Activated naive CD4-positive, alpha-beta T cell treated with anti-CD3 and anti-CD28 coated beads, Interleukin-2, amount 50 U/mL, for 16 hours (primary cell): ENCODE measurements around the gene CFAP53.
"Not testable (repeated sequence)": the region's sequence is repeated elsewhere in the genome, so short reads cannot be mapped to it uniquely, and the experiment has no call there.

Source experiments
- DNase-seq: peaks from one replicate; pipeline ENCODE4 v3.0.0-alpha.2; 2020

Gene CFAP53, protein sequence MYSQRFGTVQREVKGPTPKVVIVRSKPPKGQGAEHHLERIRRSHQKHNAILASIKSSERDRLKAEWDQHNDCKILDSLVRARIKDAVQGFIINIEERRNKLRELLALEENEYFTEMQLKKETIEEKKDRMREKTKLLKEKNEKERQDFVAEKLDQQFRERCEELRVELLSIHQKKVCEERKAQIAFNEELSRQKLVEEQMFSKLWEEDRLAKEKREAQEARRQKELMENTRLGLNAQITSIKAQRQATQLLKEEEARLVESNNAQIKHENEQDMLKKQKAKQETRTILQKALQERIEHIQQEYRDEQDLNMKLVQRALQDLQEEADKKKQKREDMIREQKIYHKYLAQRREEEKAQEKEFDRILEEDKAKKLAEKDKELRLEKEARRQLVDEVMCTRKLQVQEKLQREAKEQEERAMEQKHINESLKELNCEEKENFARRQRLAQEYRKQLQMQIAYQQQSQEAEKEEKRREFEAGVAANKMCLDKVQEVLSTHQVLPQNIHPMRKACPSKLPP

DNA sequence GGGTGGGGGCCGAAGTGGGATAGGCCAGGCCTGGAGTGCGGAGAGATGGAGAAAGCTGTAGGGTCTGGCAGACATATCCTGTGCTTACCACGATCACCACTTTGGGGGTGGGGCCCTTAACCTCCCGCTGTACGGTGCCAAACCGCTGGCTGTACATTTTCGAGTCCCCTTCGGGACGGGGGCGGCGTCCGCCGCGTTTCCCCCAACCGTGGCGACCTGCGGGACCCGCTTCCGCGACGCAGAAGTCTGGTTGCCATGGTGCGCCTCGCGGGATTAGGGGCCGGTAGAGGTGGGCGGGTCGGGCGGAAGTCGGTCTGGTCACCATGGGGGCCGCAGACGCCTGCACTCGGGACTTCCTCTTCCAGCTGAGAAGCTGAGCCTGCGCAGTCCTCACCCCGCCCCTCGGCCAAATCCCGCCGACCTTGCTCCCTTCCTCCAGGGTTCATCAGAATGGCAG lies at the start of gene CFAP53:
Gene CFAP53, minus strand, starts transcription at position 248 of the 457 bp plus-strand sequence. Its CDS starts 91 bp downstream, at position 157.
- DNase-seq, result peak; percentile 81

DNA sequence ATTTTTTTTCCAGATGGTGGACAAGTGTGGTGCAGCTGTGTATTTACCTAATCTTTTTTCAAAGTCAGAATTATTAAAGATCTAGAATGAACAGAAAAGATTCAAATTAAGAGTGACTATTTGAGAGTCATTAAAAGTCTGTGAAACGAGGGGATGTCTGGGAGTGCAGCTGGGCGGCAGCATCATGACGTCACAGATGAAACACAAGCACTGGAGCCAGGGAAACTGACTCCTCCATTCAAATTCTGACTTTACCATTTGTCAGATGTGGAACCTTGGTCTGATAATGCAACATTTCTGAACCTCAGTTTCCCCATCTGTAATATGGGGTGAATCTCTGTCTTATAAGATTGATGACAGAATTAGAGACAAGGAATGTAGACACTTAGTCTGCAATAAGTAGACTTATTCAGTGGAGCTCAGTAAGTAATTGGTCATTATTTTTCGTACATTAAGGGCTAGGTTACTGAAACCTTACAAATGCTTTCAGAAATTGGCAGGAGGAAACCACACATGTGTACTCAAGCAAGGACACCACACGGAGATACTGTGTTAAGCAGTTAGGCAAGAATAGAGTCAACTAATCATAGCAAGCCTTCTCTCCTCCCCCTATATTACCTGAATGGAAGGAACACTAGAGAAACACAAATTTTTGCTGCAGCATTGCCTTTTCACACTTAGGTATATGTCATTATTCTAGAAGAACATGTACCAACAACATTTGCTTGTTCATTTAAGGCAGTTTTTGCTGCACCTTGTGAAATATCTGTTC lies 49.0 kb upstream of the CFAP53 start:
- DNase-seq, result no peak

DNA sequence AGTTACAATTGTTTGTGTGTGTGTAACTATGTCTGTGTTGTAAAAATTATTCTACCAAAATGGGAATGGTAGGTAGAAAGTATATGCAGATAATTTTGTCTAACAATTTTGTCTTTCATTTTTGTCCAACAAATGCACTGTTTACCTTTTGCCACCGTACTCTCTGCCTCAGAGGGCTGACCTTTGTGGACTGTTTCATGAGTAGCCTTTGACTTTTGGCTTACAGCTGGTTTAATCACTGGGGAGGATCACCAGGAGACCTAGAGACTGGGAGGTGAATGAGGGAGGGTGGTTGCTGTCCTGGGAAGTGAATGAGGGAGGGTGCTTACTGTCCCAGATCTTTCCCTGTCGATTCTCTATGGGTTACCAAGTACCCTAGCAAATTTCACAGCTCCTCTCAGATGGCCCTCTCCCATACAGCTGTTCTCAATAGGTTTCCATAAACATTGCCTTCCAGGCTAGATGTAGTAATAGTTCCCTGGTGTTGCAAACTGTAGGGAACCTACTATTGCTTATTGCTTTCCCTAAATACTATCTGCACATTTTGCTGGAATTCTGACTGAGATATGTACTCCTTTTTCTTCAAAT lies 47.7 kb upstream of the CFAP53 start:
- no peak for DNase-seq

DNA sequence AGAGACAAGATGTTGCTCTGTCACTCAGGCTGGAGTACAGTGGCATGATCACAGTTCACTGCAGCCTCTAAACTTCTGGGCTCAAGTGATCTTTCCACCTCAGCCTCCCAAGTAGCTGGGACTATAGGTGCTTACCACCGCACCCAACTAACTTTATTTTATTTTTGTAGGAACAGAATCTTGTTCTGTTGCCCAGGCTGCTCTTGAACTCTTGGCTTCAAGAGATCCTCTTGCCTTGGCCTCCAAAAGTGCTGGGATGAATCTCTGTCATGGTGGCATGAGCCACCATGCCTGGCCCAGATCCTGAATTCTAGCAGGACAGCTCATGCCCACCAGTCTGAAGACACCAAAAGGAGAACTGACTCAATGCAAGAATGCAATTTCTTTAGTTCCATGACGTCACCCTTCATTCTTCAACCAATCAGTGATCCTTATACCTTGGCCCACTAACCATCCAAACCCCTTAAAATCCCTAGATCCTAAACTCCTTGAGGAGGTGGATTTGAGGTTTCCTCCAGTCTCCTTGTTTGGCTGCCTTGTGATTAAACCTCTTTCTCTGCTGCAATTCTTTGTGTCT lies 46.8 kb upstream of the CFAP53 start:
- no peak for DNase-seq

DNA sequence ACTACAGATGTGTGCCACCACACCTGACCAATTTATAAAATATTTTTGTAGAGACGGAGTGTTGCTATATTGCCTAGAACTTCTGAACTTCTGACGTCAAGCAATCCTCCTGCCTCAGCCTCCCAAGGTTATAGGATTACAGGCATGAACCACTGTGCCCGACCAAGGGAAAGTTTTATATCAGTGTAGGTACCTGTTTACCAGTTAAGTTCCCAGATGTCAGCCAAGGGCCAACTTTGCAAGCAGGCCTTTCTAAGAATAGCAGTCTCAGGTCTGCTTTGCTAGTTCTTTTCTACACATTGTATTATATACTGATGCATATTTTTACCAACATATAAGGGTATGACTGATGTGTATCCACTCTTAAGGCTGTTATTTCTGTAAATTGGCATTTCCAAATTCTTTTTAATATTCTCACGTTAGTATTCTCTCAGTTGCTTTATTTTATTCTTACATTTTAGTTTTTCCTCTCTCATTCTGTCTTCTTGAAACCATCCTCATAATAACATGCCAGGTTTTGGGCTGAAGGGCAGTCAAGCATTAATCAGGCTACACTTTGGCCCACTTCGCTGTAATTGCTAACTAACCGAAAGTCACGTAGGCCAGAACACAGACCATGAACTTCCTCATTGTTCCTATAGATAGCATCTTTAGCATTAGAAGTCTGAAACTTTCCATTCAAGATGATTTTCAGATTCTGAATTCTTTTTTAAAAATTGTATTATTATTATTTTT lies 46.2 kb upstream of the CFAP53 start:
- no peak for DNase-seq

DNA sequence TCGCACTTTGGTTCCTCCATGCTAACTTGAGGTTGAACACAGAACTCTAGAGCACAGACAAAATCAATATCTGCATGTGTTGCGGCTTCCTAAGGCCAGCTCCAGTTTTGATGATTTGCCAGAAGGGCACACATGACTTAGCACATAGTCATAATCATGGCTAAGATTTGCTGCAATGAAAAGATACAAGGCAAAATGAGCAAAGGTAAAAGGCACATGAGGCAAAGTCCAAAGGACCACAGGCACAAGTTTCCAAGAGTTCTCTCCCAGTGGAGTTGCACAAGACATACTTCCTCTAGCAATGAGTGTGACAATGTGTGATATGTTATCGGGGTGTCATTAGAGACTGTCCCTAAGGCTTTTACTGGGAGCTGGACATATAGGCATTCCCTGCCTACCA lies 45.4 kb upstream of the CFAP53 start:
- no peak for DNase-seq

DNA sequence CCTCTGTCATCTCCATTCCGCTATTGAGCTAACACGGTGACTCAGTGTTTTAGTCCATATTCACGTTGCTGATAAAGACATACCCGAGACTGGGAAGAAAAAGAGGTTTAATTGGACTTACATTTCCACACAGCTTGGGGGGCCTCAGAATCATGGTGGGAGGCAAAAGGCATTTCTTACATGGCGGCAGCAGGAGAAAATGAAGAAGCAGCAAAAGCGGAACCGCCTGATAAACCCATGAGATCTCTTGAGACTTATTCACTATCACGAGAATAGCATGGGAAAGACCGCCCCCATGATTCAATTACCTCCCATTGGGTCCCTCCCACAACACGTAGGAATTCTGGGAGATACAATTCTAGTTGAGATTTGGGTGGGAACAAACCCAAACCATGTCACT lies 43.8 kb upstream of the CFAP53 start:
- DNase-seq, result no peak

DNA sequence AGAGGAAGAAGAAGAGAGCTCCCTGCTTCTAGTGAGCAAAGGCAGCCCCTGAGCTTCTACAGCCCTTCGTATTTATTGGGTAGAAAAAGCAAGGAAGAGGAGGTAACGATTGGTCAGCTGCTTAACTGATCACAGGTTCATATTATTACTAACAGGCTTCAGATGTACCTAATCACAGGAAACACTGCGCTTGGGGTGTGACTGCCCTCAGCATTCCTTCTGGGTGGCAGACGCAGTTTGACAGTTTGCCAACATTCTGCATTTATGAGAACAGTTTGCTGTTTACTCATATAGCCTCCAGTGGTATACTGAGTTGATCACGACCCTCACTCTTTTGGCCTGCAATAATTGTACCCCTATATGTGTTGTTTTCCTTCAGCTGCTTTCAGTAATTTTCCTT lies 42.6 kb upstream of the CFAP53 start:
- DNase-seq, result not testable (repeated sequence)

DNA sequence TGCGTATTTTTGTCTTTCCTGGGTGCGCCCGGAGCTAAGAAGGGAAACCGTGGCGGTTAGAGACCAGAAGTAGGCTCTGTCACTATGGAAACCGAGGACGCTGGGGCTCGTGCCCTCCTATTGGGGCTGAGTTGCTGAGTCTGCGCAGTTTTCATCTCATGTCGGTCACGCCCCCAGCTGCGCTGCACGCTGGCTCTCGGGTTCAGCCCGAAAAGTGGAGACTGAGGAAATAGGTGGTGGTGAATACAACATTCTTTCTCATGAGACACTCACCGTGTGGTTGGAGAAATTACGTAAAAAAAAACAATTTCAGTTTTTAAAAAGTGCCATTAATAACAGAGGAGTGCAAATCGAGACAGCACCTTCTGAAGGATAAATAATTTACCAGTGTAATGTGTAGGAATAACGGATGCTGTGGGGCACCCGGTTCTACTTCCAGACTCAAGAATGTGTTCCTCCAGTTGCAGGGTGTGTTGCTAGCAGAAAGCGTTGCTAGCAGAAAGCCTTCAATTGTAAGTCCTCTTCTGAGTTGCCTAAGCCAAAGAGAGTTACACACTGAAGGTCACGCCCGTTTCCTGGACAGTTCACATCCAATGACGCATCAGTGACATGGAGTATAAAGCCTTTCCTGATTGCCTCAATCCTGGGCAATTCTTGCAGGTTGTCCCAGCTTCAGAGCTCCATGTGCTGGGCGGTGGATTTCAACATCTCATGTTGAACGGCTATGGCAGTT lies 41.6 kb upstream of the CFAP53 start:
- peak; percentile 91 for DNase-seq

DNA sequence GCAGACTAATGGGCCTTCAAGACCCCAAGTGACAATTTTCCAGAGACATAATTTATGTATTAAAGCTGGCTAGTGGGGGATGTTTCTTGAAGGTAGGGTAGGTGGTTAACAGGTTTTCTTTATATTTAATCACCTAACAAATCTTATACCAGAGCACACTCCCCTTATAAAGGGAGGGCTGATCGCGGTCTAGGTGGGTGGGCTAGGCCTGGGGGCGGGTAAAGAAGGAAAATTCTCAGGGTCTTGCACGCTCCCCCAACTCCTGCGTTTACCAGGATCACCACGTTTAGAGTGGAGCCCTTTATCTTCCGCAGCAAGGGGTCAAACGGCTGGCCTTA lies 41.1 kb upstream of the CFAP53 start:
- no peak for DNase-seq

DNA sequence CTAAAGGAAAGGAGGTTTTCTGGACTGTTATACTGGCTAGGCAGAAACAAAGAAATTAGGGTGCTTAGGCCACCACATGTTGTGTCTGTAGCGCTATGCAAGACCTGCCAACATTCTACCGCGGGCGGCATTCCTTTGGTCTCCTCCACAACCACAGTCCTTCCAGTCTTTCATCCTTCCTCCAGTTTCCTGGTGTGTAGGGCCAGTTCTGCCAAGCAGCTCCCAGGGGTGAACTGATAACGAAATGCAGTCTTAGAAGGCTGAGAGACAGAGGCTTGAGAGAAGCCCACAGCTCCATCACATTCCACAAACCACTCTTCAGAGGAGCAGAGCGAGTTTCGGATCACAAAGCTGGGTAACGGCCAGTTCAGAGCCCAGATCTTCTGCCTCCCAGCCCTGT lies 40.6 kb upstream of the CFAP53 start:
- DNase-seq, result no peak

DNA sequence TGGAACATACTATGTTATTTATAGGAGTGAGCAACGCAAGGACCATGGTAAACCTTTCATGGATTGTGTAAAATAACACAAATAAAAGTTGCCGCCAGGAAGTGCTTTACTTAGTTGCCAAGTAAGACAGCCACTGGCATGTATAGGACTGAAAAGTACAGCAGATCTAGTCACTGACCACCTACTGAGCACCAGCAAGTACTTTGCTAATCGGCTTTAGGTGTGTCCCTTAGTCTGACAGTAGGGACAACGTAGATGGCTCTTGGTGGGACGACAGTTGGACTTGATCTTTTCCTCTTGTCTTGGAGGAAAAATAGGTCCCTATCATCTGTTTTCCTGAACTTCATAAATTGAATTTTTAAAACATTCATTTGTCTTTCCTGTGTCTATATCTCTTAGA lies 34.8 kb upstream of the CFAP53 start:
- DNase-seq, result no peak

DNA sequence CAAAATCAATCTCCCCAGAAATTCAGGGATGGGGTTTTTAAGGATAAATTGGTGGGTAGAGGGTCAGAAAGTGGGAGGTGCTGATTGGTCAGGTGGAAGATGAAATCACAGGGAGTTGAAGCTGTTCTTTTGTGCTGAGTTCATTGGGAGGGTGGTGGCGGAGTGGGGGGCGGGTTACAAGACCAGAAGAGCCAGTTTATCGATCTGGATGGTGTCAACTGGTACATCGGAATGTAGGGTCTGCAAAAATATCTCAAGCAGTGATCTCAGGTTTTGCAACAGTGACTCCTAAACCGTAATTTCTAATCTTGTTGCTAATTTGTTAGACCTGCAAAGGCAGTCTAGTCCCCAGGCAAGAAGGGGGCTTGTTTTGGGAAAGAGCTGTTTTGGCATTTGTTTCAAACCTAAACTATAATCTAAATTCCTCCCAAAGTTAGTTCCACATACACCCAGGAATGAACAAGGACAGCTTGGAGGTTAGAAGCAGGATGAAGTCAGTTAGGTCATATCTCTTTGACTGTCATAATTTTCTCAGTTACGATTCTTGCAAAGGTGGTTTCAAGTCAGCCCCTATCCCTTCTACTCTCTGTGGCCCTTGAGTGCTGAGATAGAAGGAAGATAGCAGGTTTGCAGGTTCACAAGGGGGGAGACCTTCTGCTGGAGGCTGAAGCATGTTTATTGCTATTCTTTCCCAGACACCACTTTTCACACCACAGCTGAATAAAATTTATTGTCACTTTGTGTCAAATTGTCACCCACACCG lies 33.5 kb upstream of the CFAP53 start:
- no peak for DNase-seq

DNA sequence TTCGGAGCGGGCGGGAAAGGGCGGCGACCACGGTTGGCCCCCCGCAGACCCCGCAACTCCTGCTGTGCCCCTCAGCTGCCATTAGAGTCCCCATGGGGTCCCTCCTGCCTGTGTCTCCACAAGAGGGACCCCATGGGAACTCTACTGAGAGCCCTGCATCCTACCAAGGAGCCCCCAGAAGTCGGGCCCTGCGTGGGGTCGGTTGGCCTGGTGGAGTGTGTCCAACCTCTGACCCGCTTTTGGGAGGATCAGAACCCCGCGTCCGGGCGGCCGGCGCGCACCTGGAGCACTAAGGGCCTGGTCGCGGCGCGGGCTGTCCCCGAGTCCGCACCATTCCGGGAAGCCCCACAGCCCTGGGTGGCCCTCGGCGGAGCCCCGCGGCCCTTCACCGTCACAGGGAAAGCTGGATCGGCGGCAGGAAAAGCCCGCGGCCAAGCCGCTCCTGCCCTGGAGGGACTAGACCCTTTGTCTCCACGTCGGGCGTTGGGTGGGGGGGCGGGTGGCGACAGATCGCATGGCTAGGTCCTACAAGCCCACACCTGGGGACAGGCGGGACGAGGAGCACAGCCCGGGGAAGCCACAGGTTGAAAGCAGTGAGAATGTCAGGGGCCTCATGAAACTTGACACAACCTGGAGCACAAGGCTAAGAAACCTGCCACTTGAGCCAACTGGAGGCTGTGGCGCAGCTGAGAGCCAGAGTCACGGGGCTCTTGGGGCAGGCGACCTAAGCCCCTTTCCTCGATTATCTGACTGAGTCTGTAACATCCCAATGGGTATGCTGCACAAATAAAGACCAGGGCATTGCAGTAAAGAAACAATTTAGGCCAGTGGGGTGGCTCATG lies 32.4 kb upstream of the CFAP53 start:
- no peak for DNase-seq

DNA sequence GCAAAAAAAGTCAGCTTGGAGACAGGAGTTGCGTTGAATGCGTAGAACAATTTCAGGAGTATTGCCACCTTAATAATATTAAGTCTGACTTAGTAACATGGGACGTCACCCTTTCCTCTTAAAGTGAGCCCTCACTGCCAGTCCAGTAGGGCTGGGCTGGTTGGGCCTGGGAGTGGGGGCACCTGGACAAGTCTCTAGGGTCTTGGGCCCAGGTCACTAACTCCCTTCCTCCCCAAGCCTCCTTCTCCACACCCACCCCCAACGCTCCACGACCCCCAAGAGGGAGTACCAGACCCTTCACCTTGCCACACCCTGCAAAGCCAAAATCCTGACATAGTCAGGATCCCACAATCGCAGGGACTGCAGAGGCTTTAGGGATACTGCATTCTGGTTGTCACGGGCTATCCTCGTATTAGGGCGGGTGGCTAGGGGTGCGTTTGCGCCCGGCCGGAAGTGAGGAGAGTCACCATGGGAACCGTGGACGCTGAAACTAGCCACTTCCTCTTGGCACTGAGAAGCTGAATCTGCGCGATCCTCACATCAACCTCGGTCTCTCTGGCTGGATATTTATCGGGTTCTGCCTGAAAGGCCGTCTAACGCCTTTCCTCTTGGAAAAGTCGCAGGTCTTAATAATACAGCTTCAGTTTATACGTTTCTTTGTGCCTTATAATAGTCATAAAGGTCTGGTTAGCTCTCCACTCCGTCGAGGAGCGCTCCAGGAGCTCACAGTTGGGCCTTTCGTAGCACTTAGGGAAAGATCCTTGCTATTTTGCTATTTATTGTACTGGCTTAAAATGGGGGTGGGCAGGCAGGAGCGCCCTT lies 31.5 kb upstream of the CFAP53 start:
- DNase-seq, result peak; percentile 64

DNA sequence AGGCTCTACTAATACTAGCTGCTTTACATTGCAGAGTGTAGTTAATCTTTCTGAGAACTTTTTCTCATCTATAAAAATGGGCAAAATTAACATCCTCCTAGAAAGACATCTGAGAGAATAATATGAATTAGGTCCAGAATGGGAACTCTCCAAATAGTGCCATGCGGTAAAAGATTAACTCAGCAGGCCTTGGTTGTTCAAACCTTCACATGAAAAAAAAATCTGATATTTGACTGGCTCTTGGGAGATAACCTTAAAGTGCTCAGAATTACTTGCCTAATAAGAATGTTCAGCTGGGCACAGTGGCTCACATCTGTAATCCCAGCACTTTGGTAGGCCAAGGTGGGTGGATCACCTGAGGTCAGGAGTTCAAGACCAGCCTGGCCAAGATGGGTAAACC lies 26.7 kb upstream of the CFAP53 start:
- no peak for DNase-seq

DNA sequence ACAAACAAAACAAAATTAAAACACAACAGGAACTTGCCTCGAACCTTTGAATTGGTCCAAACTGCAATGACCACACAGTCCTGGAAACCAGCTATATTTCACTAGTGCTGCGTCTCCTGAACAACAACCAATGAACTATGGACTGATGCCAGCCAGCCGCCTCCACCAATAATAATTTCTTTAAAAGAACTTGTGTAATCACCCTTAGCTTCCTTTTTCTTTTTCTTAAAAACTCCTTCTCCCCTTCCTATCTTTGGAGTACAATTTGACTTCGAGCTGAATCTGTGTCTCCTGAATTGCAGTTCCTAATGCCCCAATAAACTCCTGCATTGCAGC lies 22.8 kb upstream of the CFAP53 start:
- DNase-seq, result no peak

DNA sequence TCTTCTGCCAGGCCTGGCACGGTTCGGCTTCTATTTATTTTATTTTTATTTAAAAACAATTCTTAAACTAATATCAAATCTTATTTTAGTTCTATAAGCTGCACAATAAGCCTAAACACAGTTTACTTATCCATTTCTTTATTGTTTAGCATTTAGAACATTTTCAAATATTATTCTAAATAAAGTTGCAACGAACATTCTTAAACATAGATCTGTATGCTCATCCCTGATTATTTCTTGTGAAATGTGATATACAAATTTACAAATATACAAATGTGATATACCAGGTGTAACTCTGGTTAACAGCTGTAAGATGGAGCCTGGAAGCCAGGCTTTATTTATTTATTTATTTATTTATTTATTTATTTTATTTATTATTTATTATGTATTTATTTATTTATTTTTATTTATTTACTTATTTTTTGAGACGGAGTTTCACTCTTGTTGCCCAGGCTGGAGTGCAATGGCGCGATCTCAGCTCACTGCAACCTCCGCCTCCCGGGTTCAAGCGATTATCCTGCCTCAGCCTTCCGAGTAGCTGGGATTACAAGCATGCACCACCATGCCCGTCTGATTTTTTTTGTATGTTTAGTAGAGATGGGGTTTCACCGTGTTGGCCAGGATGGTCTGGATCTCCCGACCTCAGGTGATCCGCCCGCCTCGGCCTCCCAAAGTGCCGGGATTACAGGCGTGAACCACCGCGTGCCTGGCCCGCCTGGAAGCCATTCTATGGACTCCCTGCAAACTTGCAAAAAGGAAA lies 22.2 kb upstream of the CFAP53 start:
- DNase-seq, result not testable (repeated sequence)
